Measurements from ENCODE around the gene DYSF. TPM values are rescaled to one million over a fixed set of nuclear protein-coding genes. Genes with fewer than 3 reads are reported as not detected.

Gene DYSF
- total RNA-seq, 1 experiment from 2014 or later, result 3.8 TPM

DNA sequence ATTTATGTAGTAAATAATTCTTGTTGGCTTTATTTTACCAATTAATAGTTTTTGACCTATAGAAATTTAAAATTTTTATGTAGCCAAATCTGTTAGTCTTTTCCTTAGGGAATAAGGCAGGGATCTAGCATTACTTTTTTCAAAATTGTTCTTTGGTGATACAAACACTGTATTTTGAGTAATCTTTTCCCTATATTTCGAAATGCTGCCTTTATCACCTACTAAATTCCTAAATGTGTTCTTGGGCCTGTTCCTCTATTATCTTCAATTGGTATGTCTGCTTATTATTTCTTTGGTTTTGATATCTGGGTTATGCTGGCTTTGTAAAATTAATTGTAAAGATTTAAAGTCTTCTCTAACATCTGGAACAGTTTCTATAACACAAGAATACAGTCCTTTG lies 87.5 kb downstream of the DYSF start:
- in situ Hi-C loops (cut with HindIII; ENCODE audit: low sequenced_read_pairs), result no loop called here
- DNase-seq (ENCODE audit: low spot score), result no peak

DNA sequence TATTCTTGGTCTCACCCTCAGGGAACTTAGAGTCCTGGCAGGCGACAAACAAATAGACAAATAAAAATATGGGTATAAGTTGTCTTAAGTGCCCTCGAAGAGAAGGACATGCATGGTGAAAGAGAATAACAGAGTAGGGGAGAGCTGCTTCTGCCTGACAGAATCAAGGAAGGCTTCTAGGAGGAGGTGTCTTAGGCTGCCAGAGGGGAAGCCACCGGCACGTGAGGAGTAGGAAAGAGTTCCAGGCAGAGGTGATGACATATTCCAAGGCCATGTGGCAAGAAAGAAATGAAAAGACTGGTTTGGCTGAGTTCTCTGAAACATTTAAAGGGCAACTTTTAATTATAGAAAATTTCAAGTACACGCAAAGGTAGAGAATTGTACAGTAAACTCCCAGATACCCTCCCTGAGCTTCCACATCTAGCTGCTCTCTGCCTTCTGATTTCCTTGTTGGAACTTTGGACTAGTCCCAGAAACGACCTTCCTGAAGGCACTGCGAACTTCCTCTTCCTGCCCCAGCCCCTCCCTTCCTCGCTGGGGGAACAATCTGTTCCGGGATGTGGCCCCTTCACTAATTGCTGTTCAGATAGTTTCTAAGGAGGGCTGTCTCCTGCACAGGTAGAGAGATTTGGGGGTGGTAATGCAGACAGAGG lies 91.7 kb downstream of the DYSF start:
- in situ Hi-C loops (cut with HindIII; ENCODE audit: low sequenced_read_pairs), result no loop called here
- no peak for DNase-seq (ENCODE audit: low spot score)

DNA sequence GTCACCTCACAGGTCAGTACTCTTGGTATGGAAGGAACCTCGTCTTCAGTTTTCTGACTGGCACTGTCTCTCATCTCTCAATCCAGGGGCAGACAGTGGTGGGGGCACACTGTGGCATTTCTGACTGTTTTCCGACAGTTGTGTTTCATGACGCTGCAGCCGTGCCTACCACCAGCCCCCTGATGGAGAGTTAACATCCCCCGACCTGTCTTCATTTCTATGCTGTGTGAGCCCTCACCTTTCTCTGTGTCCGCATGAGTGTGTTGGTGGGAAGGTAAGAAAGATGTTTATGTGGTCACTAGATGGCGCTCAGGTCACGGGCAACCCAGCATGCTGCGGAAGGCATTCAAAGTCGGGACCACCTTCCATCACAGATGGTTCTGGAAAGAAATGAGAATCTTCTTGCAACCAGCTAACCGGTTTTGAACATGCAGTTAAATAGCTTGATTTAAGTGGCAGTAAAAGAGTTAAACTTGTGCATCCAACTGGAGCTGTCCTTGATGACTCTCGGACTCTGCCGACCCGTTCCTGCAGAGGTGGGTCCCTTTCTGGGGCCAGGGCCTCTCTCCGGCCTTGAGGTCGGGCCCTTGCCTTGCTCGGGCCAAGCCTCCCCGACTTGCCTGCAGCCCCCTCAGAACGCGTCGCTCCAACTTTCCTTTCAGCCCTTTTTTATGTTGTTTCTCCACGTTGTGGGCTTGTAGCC lies 92.4 kb downstream of the DYSF start:
- peak; percentile 86 for DNase-seq (ENCODE audit: low spot score)
- in situ Hi-C loops (cut with HindIII; ENCODE audit: low sequenced_read_pairs), result no loop called here

DNA sequence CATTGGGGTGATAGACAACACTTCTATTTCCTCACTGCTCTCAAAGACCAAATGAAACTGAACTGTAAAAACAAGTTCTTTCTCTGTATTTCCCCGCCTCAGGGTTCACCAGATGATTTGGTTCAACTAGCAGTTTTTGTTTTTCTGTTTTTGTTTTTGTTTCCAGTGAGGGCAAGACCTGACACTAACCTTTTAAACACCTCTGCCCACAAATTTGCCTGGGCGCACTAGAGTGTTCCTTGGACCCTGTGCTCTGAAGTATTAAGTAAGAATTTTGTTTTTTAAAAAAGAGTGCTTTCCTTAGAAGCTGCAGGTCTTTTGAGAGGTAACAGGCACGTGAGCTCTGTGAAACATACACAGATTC lies 92.9 kb downstream of the DYSF start:
- DNase-seq (ENCODE audit: low spot score), result no peak
- in situ Hi-C loops (cut with HindIII; ENCODE audit: low sequenced_read_pairs), result no loop called here

DNA sequence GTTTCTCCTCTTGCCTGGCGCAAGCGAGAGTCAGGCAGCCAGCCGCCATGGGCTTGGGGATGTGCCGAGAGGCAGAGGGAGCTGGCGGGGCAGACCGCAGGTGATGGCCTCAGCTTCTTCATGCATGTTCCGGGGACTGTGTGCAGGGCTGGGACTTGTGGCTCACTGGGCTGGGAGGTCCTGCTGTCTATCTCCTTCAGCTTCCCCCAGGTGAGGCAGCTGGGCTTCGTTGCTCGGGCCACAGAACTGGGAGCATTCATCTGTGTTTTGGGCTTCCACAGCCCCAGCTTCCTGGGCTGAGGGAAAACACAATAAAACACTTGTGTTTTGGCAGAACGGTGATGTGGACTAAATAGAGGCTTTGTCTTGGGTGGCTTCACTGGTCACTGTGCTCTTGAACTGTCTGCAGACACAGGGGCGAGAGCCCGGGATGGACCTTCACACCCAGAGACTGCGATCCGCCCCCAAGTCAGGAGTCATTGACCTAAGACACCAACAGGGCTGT lies 93.5 kb downstream of the DYSF start:
- in situ Hi-C loops (cut with HindIII; ENCODE audit: low sequenced_read_pairs), result no loop called here
- DNase-seq (ENCODE audit: low spot score), result no peak

DNA sequence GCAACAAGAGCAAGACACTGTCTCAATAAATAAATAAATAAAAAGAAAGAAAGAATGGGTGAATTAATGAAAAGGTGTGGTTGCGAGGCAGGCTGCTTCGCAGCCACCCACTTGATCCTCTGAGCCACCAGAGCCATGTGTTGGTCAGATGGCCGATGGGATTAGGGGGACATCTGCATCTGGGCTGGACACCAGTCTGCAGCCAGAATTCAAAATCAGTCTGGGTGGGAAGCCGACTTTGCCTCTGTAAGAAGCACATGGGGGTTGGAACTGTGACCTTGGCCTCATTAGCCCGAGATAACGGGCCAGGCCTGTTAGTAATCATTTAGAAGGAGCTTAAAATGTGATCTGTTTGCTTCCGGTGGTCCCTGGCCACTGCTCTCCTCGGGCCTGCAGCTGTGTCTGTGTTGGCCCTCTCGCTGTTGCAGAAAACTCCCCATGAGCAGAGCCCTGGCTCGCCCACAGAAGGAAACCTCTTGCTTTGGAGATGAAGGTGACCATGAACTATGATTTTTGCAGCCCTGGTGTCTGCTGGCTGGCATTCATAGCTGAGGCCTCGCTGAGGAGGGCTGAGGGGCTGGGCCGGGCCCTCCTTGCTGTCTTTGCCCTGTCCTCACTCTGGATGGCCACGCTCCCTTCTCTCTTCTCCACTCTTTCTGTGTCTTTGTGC lies 94.4 kb downstream of the DYSF start:
- in situ Hi-C loops (cut with HindIII; ENCODE audit: low sequenced_read_pairs), result no loop called here
- no peak for DNase-seq (ENCODE audit: low spot score)

DNA sequence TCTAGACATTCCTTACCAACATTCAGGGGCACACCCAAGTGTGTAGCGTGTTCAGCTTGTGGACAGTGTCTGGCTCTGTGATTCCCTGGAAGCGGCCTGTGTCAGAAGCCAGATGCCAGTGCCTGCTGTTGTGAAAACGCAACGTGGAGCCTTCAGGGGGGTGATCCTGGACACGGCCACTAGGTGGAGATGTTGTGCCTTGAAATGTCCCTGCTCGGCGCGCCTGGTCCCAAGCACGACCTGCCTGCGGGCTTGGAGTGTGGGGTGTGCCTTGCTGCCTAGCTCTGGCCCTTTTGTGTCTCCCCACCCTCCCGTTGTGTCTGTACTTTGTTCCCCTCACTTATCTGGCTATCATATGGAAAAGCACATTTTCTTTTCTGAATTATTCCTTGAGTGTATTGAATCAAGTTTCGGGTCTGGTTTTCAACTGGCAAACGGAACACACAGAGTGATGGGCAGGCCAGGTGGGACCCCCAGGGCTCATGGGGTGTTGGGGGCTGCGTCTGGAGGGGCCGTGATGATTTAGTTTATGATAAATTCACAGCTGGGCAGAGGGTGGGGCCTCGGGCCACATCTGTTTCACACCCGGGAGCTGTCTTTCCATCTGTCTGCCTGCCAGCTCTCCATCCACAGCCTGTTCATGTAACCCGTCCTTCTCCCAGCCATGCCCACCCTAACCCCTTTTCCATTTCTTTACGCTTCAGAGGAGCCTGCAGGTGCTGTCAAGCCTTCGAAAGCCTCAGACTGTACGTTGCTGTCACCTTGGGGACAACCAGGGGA lies 95.5 kb downstream of the DYSF start:
- in situ Hi-C loops (cut with HindIII; ENCODE audit: low sequenced_read_pairs), result no loop called here
- peak; percentile 52 for DNase-seq (ENCODE audit: low spot score)

DNA sequence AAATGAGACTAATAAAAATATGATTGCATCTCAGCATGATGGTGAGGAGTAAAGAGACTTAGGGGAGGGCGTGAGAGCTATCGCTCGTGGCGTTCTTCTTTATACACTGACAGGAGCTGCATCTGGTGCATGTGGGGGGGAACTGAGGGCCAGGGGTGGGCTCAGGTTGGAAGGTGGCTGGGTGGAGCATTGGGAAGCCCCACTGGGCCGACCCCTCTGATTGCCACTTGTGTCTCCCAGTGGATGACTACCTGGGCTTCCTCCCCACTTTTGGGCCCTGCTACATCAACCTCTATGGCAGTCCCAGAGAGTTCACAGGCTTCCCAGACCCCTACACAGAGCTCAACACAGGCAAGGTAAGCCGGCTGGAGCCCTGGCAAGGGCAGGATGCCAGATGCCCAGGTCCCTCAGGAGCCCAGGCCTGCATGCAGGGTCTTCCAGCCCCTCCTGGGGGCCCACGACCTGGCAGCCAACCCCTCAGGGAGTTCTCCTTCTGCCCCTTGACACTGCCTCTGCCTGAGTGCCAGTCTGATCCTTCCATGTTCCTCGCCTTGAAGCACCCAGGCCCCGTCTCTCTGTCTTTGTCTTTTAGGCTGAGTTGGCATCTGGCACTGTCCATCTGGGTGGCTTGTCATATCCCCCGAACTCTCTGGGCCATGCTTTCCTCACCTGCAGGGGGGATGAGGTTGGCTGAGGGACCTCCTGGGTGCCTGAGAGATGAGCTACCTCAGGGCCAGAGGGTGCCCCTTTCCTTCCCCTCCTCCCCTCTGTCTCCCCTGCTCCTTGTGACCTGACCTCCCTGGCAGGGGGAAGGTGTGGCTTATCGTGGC lies 97.7 kb downstream of the DYSF start:
- no peak for DNase-seq (ENCODE audit: low spot score)
- in situ Hi-C loops (cut with HindIII; ENCODE audit: low sequenced_read_pairs), result no loop called here

DNA sequence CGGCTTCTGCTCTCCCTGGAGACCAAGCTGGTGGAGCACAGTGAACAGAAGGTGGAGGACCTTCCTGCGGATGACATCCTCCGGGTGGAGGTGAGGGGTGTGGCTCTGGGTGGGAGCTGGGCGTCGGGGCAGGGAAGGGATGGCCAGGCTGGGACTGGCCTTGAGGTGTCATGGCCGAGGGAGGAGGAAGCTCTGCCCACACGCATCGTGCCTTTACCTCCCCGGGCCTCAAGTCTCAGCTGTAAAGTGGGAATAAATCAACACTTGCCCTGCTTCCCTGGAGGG lies 98.2 kb downstream of the DYSF start:
- in situ Hi-C loops (cut with HindIII; ENCODE audit: low sequenced_read_pairs), result no loop called here
- no peak for DNase-seq (ENCODE audit: low spot score)

DNA sequence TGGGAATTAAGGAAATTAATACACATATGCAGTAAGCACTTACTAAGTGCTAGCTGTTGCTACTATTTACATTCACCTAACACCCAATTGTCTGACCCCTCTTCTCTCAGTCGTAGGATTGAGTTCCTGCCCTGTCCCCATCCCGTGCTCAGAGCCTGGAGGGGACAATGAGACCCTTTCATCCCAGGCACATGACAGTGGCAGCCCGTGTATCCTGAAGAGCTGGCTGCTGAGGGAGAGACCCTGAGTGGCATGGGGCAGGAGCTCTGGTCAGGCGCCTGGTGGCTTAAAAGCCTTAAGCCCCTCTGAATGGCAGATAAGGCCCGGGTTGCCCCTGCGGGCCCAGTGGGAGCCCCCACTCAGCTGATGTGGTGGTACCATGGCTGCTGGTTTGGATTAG lies 99.0 kb downstream of the DYSF start:
- in situ Hi-C loops (cut with HindIII; ENCODE audit: low sequenced_read_pairs), result no loop called here
- no peak for DNase-seq (ENCODE audit: low spot score)

DNA sequence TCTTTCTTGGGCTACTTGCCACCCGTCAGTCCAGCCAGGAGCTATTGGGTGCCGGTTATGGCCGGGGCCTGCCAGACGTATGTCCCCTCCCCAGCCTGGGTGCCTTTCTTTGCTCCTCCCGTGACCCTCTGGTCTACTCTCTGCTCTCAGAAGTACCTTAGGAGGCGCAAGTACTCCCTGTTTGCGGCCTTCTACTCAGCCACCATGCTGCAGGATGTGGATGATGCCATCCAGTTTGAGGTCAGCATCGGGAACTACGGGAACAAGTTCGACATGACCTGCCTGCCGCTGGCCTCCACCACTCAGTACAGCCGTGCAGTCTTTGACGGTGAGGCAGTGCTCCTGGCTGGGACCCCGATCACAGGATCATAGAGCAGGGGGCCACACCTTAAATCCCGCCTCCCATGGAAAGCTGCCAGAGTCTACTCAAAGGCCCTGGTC lies 99.5 kb downstream of the DYSF start:
- in situ Hi-C loops (cut with HindIII; ENCODE audit: low sequenced_read_pairs), result no loop called here

DNA sequence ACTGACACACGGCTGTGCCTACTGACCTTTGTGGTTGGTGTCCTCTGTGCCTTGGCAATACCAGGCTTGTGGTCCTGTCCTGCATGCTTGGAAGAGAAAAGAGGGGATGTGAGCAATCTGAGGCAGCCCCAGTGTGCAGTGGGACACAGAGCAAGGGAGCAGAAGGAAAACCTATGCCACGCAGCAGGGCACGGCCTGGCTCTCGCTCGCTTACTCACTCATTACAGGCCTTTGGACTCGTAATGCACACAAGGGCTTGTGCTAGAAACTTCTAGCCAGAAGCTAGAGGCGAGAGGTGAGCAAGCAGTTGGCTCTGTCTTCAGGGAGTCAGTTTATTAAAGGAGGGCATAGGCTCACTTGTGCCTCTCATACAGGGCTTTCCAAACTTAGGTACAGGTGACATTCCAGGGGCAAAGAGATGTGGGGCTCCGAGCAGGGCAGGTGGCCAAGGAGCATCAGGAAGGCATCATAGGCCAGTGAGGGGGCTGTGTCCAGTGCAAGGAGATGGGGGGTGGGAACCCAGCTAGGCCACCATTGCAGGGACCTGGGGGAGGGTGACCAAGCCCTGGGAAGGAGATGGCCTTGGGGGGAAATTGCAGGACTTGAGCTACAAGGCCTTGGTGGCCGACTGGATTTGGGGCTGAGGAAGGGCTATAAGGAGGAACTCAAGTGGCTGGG lies 100.8 kb downstream of the DYSF start:
- in situ Hi-C loops (cut with HindIII; ENCODE audit: low sequenced_read_pairs), result no loop called here
- no peak for DNase-seq (ENCODE audit: low spot score)

More for the DNA sequence above, 99.5 kb downstream of the DYSF start:
- no peak for DNase-seq (ENCODE audit: low spot score)

DNA sequence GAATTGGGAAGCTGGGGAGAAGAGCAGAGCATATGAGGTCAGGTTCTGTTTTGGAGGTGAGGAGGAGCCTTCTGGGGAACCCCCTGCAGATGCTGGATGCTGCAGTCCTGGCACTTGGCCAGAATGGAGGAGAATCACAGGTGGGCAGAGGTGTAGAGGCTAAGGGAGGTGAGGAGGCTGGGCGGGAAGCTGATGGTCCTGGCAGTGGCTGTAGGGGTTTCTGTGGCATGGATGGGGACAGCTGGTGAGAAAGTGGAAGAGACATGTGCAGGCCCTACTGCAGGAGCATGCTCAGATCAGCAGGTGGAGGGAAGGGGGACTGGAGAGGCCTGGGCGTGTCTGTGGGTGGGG lies 101.3 kb downstream of the DYSF start:
- in situ Hi-C loops (cut with HindIII; ENCODE audit: low sequenced_read_pairs), result no loop called here

DNA sequence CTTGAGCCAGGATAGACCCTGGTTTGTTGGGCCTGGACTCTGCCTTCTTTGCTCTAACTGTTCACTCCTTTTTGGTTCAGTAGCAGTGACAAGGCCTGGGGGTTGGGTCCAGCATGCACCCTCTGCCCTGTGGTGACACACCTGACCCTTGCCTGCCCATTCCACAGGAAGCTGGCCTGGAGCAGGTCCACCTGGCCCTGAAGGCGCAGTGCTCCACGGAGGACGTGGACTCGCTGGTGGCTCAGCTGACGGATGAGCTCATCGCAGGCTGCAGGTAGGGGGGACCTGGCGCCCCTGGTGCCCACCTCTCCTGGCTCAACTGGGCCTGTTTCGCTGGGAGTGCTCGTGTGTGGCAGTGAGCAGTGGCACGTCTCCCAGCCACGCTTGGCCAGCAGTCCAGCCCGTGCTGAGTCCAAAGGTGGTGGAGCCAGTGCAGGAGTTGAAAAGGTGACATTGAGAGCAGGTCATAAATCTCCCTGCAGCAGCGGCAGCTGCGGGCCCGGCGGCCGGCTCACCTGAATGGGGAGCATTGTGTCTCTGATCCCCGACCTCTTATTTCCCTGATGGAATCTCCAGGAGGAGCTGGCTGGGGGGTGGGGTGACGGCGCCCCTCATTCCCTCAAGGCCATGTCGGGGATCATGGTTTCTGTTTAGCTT lies 102.6 kb downstream of the DYSF start:
- in situ Hi-C loops (cut with HindIII; ENCODE audit: low sequenced_read_pairs), result no loop called here
- no peak for DNase-seq (ENCODE audit: low spot score)

More for the DNA sequence above, 101.3 kb downstream of the DYSF start:
- DNase-seq (ENCODE audit: low spot score), result no peak

DNA sequence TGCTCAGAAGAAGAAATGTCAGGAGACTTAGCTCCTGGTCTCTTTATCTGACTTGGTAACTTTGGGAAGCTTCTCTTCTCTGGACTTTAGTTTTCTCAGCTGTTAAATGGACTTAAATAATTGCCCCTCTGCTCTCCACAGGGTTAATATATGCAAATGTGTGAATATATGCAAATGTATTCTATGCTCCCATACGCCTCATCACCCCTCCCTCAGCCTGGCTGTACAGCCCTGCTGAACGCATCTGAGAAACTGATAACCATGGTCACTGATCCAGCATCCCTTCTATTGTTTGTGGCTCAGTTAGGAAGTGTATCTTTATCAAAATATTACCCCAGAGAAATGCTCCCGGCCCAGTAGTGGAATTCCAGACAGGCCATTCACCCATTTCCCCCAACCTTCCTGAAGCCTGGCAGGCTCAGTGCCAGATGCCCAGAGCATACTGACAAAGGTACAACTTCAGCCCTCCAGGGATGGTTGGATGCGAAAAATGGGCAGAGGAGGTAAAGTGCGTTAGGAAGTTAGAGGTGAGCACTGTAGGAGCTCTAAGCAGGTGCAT lies 103.4 kb downstream of the DYSF start:
- DNase-seq (ENCODE audit: low spot score), result no peak
- in situ Hi-C loops (cut with HindIII; ENCODE audit: low sequenced_read_pairs), result no loop called here

DNA sequence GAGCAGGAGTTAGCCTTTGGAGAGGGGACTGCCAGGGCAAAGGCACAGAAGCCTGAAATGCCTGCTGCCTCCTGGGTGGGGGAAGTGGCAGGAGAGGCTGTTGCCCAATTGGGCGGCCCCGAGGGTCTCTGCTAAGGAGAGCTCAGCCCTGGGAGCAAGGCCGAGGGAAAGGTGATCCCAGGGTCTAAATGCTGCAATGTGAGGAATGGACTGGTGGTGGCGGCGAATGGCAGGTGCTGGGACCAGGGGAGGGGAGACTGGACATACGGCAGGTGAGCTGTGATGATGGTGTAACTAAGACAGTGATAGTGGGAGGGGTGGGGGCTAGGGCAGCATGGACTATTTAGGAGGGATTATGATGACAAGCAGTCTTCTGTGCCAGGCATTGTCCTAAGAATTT lies 104.0 kb downstream of the DYSF start:
- in situ Hi-C loops (cut with HindIII; ENCODE audit: low sequenced_read_pairs), result no loop called here
- no peak for DNase-seq (ENCODE audit: low spot score)

DNA sequence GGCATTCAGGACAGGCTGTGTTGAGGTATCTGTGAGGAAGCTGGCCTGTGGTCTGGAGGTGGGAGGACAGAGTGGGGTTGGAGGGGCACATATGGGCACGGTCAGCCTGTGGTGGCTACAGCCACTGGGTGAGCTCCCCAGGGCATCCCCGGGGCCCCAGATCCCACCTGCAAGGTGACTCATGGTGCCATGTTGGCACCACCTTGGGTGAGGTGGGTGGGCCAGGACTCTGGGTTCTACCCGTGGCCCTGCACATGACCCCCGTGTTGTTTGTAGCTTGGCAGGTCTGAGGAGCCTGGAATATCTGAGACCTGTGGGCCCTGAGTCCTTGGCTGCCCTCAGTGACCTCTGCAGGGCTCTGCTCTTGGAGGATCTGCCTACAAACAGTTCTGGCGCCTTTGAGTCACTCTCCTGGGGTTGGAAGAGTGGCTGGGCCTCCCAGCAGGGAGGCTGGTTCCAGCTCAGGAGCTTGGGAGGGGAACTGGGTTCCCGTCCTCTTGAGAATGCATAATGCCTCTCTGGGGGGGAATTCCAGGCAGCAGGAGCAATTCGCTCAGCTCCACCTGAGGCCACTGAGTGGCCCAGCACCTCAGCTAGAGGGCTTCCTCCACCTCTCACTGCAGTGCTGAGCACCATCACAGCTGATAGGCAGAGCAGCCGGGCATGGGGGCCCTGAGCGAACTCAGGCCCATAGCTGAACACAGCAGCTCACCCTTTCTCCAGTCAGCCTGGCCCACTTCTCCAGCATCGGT lies 105.1 kb downstream of the DYSF start:
- DNase-seq (ENCODE audit: low spot score), result no peak
- in situ Hi-C loops (cut with HindIII; ENCODE audit: low sequenced_read_pairs), result no loop called here

All from G401 (cell line).